Measurements from ENCODE around the gene GZMM. TPM values are rescaled to one million over a fixed set of nuclear protein-coding genes. Genes with fewer than 3 reads are reported as not detected.

GZMM gene
- total RNA-seq, 1 donor from 2014 or later, result not detected

- intact Hi-C loops (cut with micrococcal nuclease), result no loop called here
Measured at GRCh38 chr19:594265-594870, 50.5 kb downstream of the GZMM start.

DNA sequence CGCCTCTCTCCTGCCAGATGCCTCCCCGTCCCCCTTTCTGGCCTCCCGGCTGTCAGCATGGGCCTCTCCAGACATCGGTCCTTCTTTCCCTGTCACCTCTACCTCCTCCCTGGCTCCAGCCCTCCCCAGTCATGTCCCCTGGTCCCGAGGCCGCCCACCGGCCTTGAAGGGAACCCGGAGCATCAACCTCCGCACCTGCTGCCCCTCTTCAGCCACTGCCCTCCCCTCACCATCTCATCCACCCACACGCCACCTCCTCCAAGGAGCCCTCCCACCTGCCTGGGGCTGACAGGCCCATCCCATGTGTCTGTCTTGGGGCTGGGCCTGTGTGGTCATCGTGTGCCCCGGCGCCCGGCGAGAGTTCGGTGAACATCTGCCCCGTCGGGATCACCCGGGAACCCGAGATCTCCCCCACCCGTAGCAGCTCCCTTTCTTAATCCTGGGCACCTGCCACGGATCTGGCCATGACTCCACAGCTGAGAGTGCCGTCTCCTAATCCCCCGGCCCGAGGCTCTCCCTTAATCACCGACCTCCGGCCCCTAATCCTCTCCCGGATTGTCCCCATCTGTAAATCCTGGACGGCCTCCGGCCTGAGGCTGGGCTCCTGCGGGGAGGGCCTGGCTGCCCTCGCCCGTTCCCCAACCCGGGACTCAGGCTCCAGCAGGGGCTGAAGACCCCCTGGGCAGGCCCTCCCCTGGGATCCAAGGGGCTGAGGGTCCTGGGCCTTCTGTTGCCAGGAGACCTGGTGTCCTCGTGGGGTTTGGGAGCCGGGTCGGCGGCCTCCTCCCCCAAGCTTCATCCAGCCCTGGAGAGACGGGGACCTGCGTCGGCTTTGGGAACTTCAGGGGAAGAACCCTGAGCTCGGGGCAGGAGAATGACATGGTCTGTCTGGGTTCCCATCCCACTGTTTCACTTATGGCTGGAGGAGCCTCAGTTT, 51.7 kb downstream of the GZMM start:
- H3K27me3 ChIP-seq (ENCODE audit: low read depth), result peaks cover 36% of the 10 kb centered on the region
- H3K4me3 ChIP-seq, result no peak overlapping the region
- no peaks in the 10 kb centered on the region for H3K9me3 ChIP-seq (replicated peaks)
- peaks cover 12% of the 10 kb centered on the region for H3K4me1 ChIP-seq
- intact Hi-C loops (cut with micrococcal nuclease), result no loop called here
- no peak overlapping the region for H3K27ac ChIP-seq (replicated peaks)
- H3K36me3 ChIP-seq, result no peaks in the 10 kb centered on the region
- no peak for TF ChIP-seq CTCF (IDR thresholded peaks at IDR 0.05; ENCODE audit: borderline replicate concordance)
- no peak for DNase-seq

More at GRCh38 chr19:594265-594870, 50.5 kb downstream of the GZMM start:
- peaks cover 42% of the 10 kb centered on the region for H3K27me3 ChIP-seq (ENCODE audit: low read depth)
- no peak for TF ChIP-seq CTCF (IDR thresholded peaks at IDR 0.05; ENCODE audit: borderline replicate concordance)
- no peaks in the 10 kb centered on the region for H3K36me3 ChIP-seq
- H3K9me3 ChIP-seq (replicated peaks), result no peaks in the 10 kb centered on the region
- H3K4me3 ChIP-seq, result no peak overlapping the region
- DNase-seq, result no peak
- peaks cover 17% of the 10 kb centered on the region for H3K4me1 ChIP-seq
- H3K27ac ChIP-seq (replicated peaks), result no peak overlapping the region

- TF ChIP-seq CTCF (IDR thresholded peaks at IDR 0.05; ENCODE audit: borderline replicate concordance), result no peak
- H3K36me3 ChIP-seq, result no peaks in the 10 kb centered on the region
- no peak overlapping the region for H3K4me3 ChIP-seq
- H3K27ac ChIP-seq (replicated peaks), result no peak overlapping the region
- no peak for DNase-seq
- peaks cover 30% of the 10 kb centered on the region for H3K27me3 ChIP-seq (ENCODE audit: low read depth)
- H3K9me3 ChIP-seq (replicated peaks), result no peaks in the 10 kb centered on the region
- intact Hi-C loops (cut with micrococcal nuclease), result no loop called here
- H3K4me1 ChIP-seq, result peaks cover 6% of the 10 kb centered on the region
Measured at GRCh38 chr19:596263-596655, 52.4 kb downstream of the GZMM start.

DNA sequence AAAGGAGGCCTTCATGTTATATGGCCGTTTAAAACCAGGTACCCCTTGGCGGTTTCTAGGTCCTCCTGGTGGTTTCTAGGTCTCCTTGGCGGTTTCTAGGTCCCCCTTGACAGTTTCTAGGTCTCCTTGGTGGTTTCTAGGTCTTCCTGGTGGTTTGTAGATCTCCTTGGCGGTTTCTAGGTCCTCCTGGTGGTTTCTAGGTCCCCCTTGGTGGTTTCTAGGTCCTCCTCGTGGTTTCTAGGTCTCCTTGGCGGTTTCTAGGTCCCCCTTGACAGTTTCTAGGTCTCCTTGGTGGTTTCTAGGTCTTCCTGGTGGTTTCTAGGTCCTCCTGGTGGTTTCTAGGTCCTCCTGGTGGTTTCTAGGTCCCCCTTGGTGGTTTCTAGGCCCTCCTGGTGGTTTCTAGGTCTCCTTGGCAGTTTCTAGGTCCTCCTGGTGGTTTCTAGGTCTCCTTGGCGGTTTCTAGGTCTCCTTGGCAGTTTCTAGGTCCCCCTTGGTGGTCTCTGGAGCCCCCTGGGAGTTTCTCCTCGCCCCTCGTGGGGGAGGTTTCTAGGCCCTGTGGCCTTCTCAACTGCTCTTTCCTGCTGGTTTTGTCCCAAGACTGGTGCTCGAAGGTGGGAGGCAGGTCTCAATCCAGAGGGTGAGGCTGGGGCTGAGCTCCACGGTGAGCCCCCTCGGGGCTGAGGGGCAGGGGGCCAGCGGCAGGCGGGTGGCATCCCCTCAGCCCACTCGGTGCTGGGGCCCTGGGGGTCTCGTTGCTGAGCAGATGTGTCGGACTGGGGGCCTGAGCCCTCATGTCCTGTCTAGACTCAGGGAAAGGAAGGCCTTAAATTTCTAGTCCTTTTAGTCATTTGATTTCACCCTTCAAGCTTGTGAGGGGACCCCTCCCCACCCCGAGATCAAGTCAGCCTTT, 53.8 kb downstream of the GZMM start:
- Histone ChIP-seq H3K4me1 (peaks cover 5% of the 10 kb centered on the region), H3K27me3 (ENCODE audit: low read depth) (peaks cover 16% of the 10 kb centered on the region), H3K9me3 (replicated peaks) (no peaks in the 10 kb centered on the region), H3K27ac (replicated peaks) (no peak overlapping the region), H3K4me3 (no peak overlapping the region), H3K36me3 (no peaks in the 10 kb centered on the region)
- no peak for DNase-seq
- intact Hi-C loops (cut with micrococcal nuclease), result no loop called here
- no peak for TF ChIP-seq CTCF (IDR thresholded peaks at IDR 0.05; ENCODE audit: borderline replicate concordance)

Other genes with a start within 250 kb of the GZMM start
- 15.9 TPM for gene MIER2, start 199.3 kb upstream of the GZMM start, total RNA-seq
- 0.63 TPM for gene C2CD4C, start 134.9 kb upstream of the GZMM start, total RNA-seq
- gene SHC2, start 83.0 kb upstream of the GZMM start, total RNA-seq, result 11.3 TPM
- gene MADCAM1, start 47.6 kb upstream of the GZMM start, total RNA-seq, result 0.22 TPM
- gene TPGS1, start 36.6 kb upstream of the GZMM start, total RNA-seq, result 11.2 TPM
- gene CDC34, start 12.3 kb upstream of the GZMM start, total RNA-seq, result 96.5 TPM
- 1,533 TPM for gene BSG, start 28.5 kb downstream of the GZMM start, total RNA-seq
- 21.9 TPM for gene HCN2, start 45.8 kb downstream of the GZMM start, total RNA-seq
- 54.3 TPM for gene POLRMT, start 89.5 kb downstream of the GZMM start, total RNA-seq
- not detected for gene FGF22, start 95.8 kb downstream of the GZMM start, total RNA-seq
- gene RNF126, start 119.2 kb downstream of the GZMM start, total RNA-seq, result 25.5 TPM
- gene FSTL3, start 132.3 kb downstream of the GZMM start, total RNA-seq, result 56.1 TPM
- gene PRSS57, start 151.4 kb downstream of the GZMM start, total RNA-seq, result not detected
- 26.8 TPM for gene PALM, start 164.9 kb downstream of the GZMM start, total RNA-seq
- not detected for gene MISP, start 207.1 kb downstream of the GZMM start, total RNA-seq